K562 (cell line): Measurements from ENCODE around the gene RIPK4. TPM values are rescaled to one million over a fixed set of nuclear protein-coding genes. Genes with fewer than 3 reads are reported as not detected.

Experiments
- CREBBP ChIP-seq: IDR thresholded peaks from one replicate; pipeline ENCODE4 v1.6.1; 2012; ENCODE audit warnings: low read depth, mild to moderate bottlenecking, control low read depth, inconsistent platforms, low read length
- HDAC3 ChIP-seq: fragments of 450-650 bp; IDR thresholded peaks from 2 replicates; pipeline ENCODE4 v1.6.1; 2018; ENCODE audit warnings: borderline replicate concordance, mild to moderate bottlenecking, moderate library complexity; ENCODE audit not compliant: partially characterized antibody
- HLTF ChIP-seq: fragments of 450-650 bp; IDR thresholded peaks from 2 replicates; pipeline ENCODE4 v1.6.1; 2016
- POLR3G ChIP-seq: IDR thresholded peaks from 2 replicates; pipeline ENCODE4 v1.6.1; 2011; ENCODE audit not compliant: insufficient read length, insufficient replicate concordance; ENCODE audit errors: extremely low read depth
- ZNF431 ChIP-seq: sonication (generic); formaldehyde crosslinking; IDR thresholded peaks from 2 replicates; pipeline ENCODE4 v1.8.0; 2022; ENCODE audit warnings: mild to moderate bottlenecking, missing genetic modification reagents
- polyA plus RNA-seq, 8 experiments: library from polyadenylated mRNA; depleted of rRNA in 4 of 8; stranded (reverse) in 5 of 8; unstranded in 3 of 8; fragments of >200 nt; fragmentation: Nextera tagmentation in 2 of 8; fragmentation: Illumina TruSeq in 1 of 8; extraction: Ambion mirVana in 2 of 8; extraction: Trizol in 1 of 8; gene quantifications; 2 replicates each; pipeline versions ENCODE4 v1.2.1 to v1.2.3, GENCODE V29; 2011 to 2014; ENCODE audit warnings: inconsistent platforms in 1 of 8, missing spikeins in 1 of 8
- total RNA-seq, 7 experiments: library from RNA; depleted of rRNA in 6 of 7; stranded (reverse); fragments of >200 nt in 6 of 7; fragmentation: Illumina TruSeq in 2 of 7; extraction: Trizol in 2 of 7; gene quantifications; 2 replicates each; pipeline versions ENCODE4 v1.2.1 to v1.2.3, GENCODE V29; 2011 to 2021; ENCODE audit warnings: low replicate concordance in 1 of 7
- TF ChIP-seq, protein P1 (sequence below), 2 experiments: fragments of 450-650 bp; formaldehyde crosslinking in 1 of 2; IDR thresholded peaks; 2 replicates each; pipeline versions ENCODE4 v1.4.0 to v1.6.1; 2014 to 2020; ENCODE audit warnings: mild to moderate bottlenecking in 2 of 2, borderline replicate concordance in 1 of 2, low read depth in 1 of 2
- TF ChIP-seq, protein P2 (sequence below): fragments of 150-350 bp; IDR thresholded peaks from 2 replicates; pipeline ENCODE4 v1.6.1; 2014; ENCODE audit warnings: low read depth, mild to moderate bottlenecking, low read length, borderline replicate concordance
- TF ChIP-seq, protein P3 (sequence below): fragments of 250-450 bp; sonication (Bioruptor Pico); IDR thresholded peaks from 2 replicates; pipeline ENCODE4 v1.4.0; 2020; ENCODE audit warnings: mild to moderate bottlenecking, moderate library complexity

RIPK4 gene
- total and polyA plus RNA-seq, 9 of the 15 experiments (the other 6 are each of a cell fraction or from before 2014, with no cell fraction given): not detected

DNA sequence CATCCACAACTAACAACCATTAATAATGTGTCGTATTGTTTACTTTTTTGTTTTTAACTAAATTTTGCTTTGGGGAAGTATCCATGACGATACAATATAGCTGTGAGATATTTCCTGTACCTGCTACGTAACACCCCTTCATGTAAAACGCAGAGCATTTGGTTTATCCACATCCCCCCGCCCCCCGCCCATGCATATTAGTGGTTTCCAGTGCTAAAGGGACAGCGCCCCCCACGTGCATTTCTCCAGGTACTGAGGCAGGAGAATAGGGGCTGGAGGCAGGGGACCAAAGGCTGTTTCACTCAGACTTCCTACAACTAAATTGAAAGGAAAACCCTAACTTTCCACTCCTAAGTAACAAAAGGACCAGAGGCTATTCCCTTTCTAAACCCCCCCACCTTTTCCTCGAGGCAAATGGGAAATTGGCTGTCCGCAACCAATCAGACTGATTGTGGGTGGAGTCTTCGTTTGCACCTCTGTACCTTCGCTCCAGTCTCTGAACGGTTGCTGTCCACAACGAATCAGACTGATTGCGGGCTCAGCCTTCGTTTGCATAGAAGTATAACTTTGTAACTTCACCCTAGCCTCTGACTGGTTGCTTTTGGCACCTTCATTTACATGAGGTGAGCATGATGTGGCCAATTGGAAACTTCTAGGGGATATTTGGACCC, 12.2 kb upstream of the RIPK4 start (continued):
- TF ChIP-seq, protein P1, sequence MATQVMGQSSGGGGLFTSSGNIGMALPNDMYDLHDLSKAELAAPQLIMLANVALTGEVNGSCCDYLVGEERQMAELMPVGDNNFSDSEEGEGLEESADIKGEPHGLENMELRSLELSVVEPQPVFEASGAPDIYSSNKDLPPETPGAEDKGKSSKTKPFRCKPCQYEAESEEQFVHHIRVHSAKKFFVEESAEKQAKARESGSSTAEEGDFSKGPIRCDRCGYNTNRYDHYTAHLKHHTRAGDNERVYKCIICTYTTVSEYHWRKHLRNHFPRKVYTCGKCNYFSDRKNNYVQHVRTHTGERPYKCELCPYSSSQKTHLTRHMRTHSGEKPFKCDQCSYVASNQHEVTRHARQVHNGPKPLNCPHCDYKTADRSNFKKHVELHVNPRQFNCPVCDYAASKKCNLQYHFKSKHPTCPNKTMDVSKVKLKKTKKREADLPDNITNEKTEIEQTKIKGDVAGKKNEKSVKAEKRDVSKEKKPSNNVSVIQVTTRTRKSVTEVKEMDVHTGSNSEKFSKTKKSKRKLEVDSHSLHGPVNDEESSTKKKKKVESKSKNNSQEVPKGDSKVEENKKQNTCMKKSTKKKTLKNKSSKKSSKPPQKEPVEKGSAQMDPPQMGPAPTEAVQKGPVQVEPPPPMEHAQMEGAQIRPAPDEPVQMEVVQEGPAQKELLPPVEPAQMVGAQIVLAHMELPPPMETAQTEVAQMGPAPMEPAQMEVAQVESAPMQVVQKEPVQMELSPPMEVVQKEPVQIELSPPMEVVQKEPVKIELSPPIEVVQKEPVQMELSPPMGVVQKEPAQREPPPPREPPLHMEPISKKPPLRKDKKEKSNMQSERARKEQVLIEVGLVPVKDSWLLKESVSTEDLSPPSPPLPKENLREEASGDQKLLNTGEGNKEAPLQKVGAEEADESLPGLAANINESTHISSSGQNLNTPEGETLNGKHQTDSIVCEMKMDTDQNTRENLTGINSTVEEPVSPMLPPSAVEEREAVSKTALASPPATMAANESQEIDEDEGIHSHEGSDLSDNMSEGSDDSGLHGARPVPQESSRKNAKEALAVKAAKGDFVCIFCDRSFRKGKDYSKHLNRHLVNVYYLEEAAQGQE (IDR thresholded peaks at IDR 0.05; ENCODE audit: borderline replicate concordance): 0 out of 2 replicates have a peak, but pooled peaks have one; percentile 2
- TF ChIP-seq, protein P1 (CRISPR knock-in tag; IDR thresholded peaks at IDR 0.05; ENCODE audit: low read depth): no peak
- TF ChIP-seq HLTF (no peak), ZNF431 (no peak), POLR3G (no peak), CREBBP (no peak), HDAC3 (no peak)
- TF ChIP-seq, protein P2, sequence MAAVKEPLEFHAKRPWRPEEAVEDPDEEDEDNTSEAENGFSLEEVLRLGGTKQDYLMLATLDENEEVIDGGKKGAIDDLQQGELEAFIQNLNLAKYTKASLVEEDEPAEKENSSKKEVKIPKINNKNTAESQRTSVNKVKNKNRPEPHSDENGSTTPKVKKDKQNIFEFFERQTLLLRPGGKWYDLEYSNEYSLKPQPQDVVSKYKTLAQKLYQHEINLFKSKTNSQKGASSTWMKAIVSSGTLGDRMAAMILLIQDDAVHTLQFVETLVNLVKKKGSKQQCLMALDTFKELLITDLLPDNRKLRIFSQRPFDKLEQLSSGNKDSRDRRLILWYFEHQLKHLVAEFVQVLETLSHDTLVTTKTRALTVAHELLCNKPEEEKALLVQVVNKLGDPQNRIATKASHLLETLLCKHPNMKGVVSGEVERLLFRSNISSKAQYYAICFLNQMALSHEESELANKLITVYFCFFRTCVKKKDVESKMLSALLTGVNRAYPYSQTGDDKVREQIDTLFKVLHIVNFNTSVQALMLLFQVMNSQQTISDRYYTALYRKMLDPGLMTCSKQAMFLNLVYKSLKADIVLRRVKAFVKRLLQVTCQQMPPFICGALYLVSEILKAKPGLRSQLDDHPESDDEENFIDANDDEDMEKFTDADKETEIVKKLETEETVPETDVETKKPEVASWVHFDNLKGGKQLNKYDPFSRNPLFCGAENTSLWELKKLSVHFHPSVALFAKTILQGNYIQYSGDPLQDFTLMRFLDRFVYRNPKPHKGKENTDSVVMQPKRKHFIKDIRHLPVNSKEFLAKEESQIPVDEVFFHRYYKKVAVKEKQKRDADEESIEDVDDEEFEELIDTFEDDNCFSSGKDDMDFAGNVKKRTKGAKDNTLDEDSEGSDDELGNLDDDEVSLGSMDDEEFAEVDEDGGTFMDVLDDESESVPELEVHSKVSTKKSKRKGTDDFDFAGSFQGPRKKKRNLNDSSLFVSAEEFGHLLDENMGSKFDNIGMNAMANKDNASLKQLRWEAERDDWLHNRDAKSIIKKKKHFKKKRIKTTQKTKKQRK: no peak
- TF ChIP-seq, protein P3, sequence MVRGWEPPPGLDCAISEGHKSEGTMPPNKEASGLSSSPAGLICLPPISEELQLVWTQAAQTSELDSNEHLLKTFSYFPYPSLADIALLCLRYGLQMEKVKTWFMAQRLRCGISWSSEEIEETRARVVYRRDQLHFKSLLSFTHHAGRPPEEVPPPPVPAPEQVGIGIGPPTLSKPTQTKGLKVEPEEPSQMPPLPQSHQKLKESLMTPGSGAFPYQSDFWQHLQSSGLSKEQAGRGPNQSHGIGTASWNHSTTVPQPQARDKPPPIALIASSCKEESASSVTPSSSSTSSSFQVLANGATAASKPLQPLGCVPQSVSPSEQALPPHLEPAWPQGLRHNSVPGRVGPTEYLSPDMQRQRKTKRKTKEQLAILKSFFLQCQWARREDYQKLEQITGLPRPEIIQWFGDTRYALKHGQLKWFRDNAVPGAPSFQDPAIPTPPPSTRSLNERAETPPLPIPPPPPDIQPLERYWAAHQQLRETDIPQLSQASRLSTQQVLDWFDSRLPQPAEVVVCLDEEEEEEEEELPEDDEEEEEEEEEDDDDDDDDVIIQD (CRISPR knock-in tag): no peak
